Naive B cell (primary cell): ENCODE measurements around the gene GABRR2. TPM values are rescaled to one million over a fixed set of nuclear protein-coding genes. Genes with fewer than 3 reads are reported as not detected.

Source experiments
- ATAC-seq, 2 donors: fragments of 150-1000 bp; cut with Tn5 transposase; 2 replicates each; pipeline ENCODE4 v1.10.0; 2021; ENCODE audit warnings: low read depth in 2 of 2, mild to moderate bottlenecking in 2 of 2, moderate library complexity in 2 of 2
- DNase-seq: peaks from one replicate; pipeline ENCODE4 v3.0.0; 2022
- H3K27ac Mint-ChIP-seq, 6 donors: one replicate each; pipeline ENCODE4 v1.8.0; 2020 to 2022; ENCODE audit warnings: mild to moderate bottlenecking in 6 of 6, mixed read lengths in 6 of 6, moderate library complexity in 5 of 6, inconsistent platforms in 2 of 6
- H3K27me3 Mint-ChIP-seq, 3 donors: one replicate each; pipeline ENCODE4 v1.8.0; 2021 to 2022; ENCODE audit warnings: mixed read lengths in 3 of 3, mild to moderate bottlenecking in 1 of 3
- H3K36me3 Mint-ChIP-seq, 2 donors: one replicate each; pipeline ENCODE4 v1.8.0; 2020 to 2022; ENCODE audit warnings: mixed read lengths in 2 of 2, inconsistent platforms in 1 of 2, mild to moderate bottlenecking in 1 of 2
- H3K4me1 Mint-ChIP-seq, 3 donors: one replicate each; pipeline ENCODE4 v1.8.0; 2020 to 2022; ENCODE audit warnings: mixed read lengths in 3 of 3, inconsistent platforms in 1 of 3, mild to moderate bottlenecking in 1 of 3, moderate library complexity in 1 of 3
- H3K4me3 Mint-ChIP-seq, 8 donors: one replicate each; pipeline ENCODE4 v1.8.0; 2020 to 2022; ENCODE audit warnings: mild to moderate bottlenecking in 8 of 8, mixed read lengths in 8 of 8, moderate library complexity in 8 of 8, inconsistent platforms in 2 of 8
- H3K9me3 Mint-ChIP-seq, 7 donors: one replicate each; pipeline ENCODE4 v1.8.0; 2020 to 2022; ENCODE audit warnings: mixed read lengths in 7 of 7, mild to moderate bottlenecking in 5 of 7, inconsistent platforms in 2 of 7, moderate library complexity in 1 of 7
- polyA plus RNA-seq, 6 donors: library from polyadenylated mRNA; unstranded; fragments of 300-500 nt; fragmentation: Illumina TruSeq; gene quantifications; one replicate each; pipeline ENCODE4 v1.2.3, GENCODE V29; 2021; ENCODE audit warnings: low read depth in 6 of 6

GABRR2 gene
- polyA plus RNA-seq, 6 donors from 2014 or later, result 0.49 TPM; not detected in 5

DNA sequence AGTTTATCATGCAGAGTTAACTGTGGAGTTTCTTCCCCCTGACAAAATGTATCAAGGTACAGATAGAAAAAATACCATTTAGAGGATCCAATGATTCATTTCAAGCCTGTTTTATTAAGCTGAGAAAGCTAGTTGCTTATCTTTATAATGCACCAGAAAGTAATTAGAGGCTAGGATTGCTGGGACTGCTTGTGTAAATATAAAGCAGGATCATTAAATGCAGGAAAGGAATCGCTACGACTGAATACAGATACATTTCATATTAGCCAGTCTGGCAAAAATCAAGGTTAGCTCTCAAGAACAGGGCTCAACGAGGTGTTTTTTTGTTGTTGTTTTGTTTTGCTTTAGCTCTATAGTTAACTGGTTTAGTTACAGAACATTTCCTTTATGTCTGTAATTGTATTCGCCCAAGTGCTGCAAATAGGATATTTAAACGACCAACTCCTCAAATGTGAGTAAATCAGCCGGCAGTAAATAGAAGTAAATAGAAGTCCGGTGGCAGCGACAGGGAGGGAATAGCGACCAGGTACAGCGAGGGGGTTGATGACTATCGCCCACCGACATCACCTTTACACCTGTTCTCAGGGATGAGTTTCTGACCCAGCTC, 36.7 kb upstream of the GABRR2 start:
- ATAC-seq, result no peak

DNA sequence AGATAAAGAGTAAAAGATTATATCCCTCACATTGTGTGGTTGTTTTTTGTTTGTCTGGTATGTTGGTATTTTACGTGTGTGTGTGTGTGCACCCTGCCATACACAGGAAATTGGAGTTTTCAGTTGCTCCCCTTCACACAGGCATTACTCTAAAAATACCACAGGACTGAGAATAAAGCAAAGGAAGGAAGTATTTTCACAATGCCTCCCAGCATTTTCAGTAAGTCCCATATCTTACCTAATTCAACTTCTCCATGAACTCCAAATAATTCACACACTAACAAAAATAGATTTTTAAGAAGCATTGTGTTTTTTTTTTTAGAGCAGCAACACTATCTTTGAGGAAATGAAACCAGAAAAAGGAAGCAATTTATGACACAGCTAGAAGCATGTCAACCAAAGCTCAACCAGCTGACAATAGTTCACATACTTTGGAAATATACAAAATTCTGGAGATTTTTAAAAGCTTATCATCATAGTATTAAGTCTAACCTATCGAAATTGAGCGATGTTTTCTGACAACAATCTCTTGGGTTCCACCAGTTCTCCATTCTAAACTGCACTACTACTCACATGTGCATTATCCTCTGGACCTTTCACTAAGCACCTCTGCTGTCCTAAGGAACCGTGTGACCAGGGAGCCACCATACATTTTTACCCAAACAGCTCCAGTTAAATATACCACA, 35.3 kb upstream of the GABRR2 start:
- H3K36me3 Mint-ChIP-seq, result peaks cover 0 to 11% of the 10 kb centered on the region in 2 donors
- H3K27ac Mint-ChIP-seq, result peak overlapping the region; percentile 39 to 98 (median 96)
- no peaks in the 10 kb centered on the region for H3K9me3 Mint-ChIP-seq
- H3K27me3 Mint-ChIP-seq, result no peaks in the 10 kb centered on the region
- peak overlapping the region; percentile 93 to 98 (median 98) for H3K4me3 Mint-ChIP-seq
- DNase-seq (peak; percentile 78), ATAC-seq (peak; percentile 67 to 70)
- H3K4me1 Mint-ChIP-seq, result peaks cover 66 to 83% (median 74%) of the 10 kb centered on the region in 3 donors

More for the DNA sequence above, 36.7 kb upstream of the GABRR2 start:
- peak overlapping the region; percentile 93 to 99 (median 96) for H3K27ac Mint-ChIP-seq
- H3K27me3 Mint-ChIP-seq, result no peaks in the 10 kb centered on the region
- no peak for DNase-seq
- peaks cover 57 to 77% (median 70%) of the 10 kb centered on the region in 3 donors for H3K4me1 Mint-ChIP-seq
- H3K4me3 Mint-ChIP-seq, result peak overlapping the region; percentile 93 to 98 (median 98)
- peaks cover 0 to 11% of the 10 kb centered on the region in 2 donors for H3K36me3 Mint-ChIP-seq
- H3K9me3 Mint-ChIP-seq, result no peaks in the 10 kb centered on the region

DNA sequence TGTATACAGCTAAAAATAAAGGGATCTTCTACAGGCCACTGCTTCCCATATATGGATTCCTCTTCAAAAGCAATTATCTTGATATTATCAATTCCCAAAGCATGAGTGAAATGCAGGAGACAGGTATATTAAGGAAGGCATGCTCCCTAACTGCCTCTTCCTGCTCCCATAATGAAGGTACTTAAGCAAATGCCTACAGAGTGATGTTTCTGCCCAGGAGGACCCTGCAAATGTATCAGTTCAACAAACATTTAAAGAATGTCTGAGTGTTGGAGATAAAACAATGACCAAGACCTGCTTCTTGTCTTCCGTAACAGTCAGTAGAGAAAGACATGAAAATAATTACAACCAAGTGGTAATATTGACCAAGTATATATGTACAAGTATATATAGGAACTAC, 33.3 kb upstream of the GABRR2 start:
- H3K9me3 Mint-ChIP-seq, result no peaks in the 10 kb centered on the region
- H3K27ac Mint-ChIP-seq, result peak overlapping the region in 3 of 6 donors; percentile 3 to 95 (median 40)
- H3K36me3 Mint-ChIP-seq, result peaks cover 0 to 11% of the 10 kb centered on the region in 2 donors
- DNase-seq (no peak), ATAC-seq (no peak)
- peak overlapping the region in 5 of 8 donors; percentile 1 to 95 (median 39) for H3K4me3 Mint-ChIP-seq
- no peaks in the 10 kb centered on the region for H3K27me3 Mint-ChIP-seq
- peaks cover 68 to 80% (median 76%) of the 10 kb centered on the region in 3 donors for H3K4me1 Mint-ChIP-seq

DNA sequence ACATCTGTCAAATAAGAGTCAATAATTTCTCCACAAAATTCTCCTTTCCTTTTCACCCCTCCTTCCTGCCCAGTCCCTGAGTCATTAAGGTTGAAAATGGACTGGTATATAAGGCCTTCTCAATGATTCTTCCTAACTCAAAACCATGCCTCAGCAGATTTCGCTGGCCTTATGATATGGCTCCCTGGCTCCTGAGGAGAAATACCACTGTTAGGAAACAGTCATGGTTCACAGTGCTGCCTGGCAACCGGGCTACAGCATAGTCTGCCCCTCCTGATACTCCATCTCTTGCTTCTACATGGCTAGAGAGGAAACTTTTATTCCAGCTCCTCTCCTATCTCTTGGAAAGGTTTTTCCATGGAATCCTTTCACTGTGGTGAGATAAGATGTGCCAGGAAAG, 32.7 kb upstream of the GABRR2 start:
- ATAC-seq (no peak), DNase-seq (no peak)
- Mint-ChIP-seq H3K27me3 (no peaks in the 10 kb centered on the region), H3K36me3 (peaks cover 0 to 11% of the 10 kb centered on the region in 2 donors), H3K9me3 (no peaks in the 10 kb centered on the region), H3K4me3 (peak overlapping the region in 2 of 8 donors; percentile 42 to 95), H3K27ac (peak overlapping the region in 3 of 6 donors; percentile 0 to 95 (median 40)), H3K4me1 (peaks cover 68 to 77% (median 73%) of the 10 kb centered on the region in 3 donors)

DNA sequence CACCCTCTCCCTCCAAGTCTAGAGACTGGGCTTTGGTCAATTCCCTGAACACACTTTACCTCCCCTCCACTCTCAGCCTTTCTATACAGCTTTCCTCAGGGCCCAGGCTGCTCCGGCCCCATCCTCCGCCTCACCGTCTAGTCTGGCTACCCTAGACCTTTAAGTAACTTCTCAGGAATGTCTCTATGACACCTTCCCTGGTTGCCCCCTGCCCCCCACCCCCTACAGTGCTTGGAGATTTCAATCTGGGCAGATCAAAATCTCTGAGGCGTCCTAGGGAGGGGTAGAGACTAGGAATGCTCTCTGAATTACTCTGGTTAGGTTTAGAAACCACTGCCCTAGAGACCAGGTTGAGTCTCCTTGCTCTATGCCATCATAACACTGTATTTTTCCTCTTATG, 31.3 kb upstream of the GABRR2 start:
- ATAC-seq, result no peak
- Mint-ChIP-seq H3K27ac (peak overlapping the region in 2 of 6 donors; percentile 29 to 84), H3K4me1 (peaks cover 64 to 70% (median 67%) of the 10 kb centered on the region in 3 donors)

DNA sequence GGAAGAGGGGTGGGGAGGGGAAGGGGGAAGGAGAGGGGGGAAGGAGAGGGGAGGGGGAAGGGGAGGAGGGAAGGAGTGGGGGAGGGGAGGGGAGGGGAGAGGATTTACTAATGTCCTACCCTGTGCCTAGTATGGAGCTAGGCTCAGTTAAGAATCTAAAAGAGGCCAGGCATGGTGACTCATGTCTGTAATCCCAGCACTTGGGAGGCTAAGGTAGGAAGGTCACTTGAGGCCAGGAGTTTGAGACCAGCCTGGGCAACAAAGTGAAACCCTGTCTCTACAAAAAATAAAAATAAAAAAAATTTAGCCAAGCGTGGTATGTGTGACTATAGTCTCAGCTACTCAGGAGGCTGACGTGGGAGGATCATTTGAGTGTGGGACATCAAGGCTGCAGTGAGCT, 24.5 kb upstream of the GABRR2 start:
- no peak for DNase-seq
- Mint-ChIP-seq H3K27ac (peak overlapping the region in 3 of 6 donors; percentile 75 to 84 (median 83)), H3K9me3 (no peaks in the 10 kb centered on the region), H3K27me3 (no peaks in the 10 kb centered on the region), H3K4me3 (no peak overlapping the region), H3K4me1 (peaks cover 14 to 18% (median 17%) of the 10 kb centered on the region in 3 donors), H3K36me3 (peaks cover 10 to 19% of the 10 kb centered on the region in 2 donors)
- no peak for ATAC-seq

More for the DNA sequence above, 31.3 kb upstream of the GABRR2 start:
- DNase-seq, result no peak
- Mint-ChIP-seq H3K4me3 (peak overlapping the region in 1 of 8 donors; percentile 57), H3K27me3 (no peaks in the 10 kb centered on the region), H3K9me3 (no peaks in the 10 kb centered on the region), H3K36me3 (peaks cover 4 to 14% of the 10 kb centered on the region in 2 donors)

DNA sequence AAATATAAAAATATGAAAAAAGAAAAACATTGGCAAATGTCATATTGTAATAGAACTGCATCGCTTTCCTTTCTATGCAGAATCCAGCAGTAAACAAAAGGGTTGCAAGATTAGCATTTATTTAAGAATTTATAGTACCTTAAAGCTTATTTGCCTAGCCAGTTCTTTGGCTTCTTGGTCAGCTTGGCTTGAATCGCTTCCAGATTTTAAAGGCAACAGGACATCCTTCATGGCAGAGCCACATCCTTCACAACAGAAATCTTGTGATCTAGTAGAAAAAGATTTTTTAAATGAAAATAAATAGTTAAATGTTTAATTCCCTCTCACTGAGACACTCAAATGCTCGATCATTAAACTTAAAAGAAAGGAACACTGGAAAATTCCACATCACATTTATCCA, 20.1 kb upstream of the GABRR2 start:
- Mint-ChIP-seq H3K4me1 (peaks cover 4 to 9% (median 5%) of the 10 kb centered on the region in 3 donors), H3K27ac (no peak overlapping the region), H3K9me3 (no peaks in the 10 kb centered on the region), H3K36me3 (peaks cover 17 to 19% of the 10 kb centered on the region in 2 donors), H3K4me3 (no peak overlapping the region), H3K27me3 (no peaks in the 10 kb centered on the region)
- ATAC-seq (no peak), DNase-seq (no peak)

DNA sequence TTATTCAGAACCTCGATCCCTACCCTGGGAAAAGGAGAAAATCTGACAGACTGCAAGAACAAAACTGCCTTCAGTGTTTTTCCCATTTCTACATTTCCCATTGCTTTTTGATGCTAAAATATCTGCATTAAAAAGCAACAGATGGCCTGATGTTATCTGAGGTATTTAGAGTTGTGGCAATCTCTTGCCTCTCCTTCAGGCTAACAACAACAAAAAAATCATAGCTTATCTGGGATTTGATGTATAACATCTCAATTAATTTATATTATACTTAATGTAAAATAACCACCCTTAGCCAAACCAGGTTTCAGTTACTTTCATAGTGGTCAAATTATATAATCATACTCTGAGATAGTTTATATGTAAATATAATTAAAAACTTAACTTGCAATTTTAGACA, 15.8 kb upstream of the GABRR2 start:
- H3K4me3 Mint-ChIP-seq, result no peak overlapping the region
- H3K36me3 Mint-ChIP-seq, result peaks cover 33 to 41% of the 10 kb centered on the region in 2 donors

DNA sequence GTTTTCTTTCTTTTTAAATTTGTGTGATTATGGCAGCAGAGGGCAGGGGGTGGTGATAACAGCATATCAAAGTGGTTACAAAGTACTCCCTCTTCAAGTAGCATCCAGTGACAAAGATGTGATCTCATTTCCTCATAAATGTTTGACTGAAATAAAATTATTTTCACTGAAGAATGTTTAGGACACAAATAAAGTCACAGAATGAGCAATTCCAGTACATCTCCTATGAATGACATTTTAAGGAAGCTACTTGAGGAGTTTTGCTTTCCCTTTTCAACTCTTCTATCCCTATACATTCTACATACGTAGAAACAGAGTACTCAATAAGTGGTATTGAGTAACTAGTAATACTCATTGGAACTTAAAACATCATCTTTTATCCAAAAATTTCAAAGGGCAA, 13.9 kb upstream of the GABRR2 start:
- Mint-ChIP-seq H3K27me3 (no peaks in the 10 kb centered on the region), H3K4me1 (peaks cover 0 to 4% (median 0%) of the 10 kb centered on the region in 3 donors), H3K36me3 (peaks cover 33 to 41% of the 10 kb centered on the region in 2 donors), H3K27ac (no peak overlapping the region), H3K4me3 (no peak overlapping the region), H3K9me3 (no peaks in the 10 kb centered on the region)
- DNase-seq (no peak), ATAC-seq (no peak)

More for the DNA sequence above, 15.8 kb upstream of the GABRR2 start:
- Mint-ChIP-seq H3K9me3 (no peaks in the 10 kb centered on the region), H3K27me3 (no peaks in the 10 kb centered on the region), H3K27ac (peak overlapping the region in 1 of 6 donors; percentile 66), H3K4me1 (peaks cover 0 to 4% (median 0%) of the 10 kb centered on the region in 3 donors)
- ATAC-seq (no peak), DNase-seq (no peak)

DNA sequence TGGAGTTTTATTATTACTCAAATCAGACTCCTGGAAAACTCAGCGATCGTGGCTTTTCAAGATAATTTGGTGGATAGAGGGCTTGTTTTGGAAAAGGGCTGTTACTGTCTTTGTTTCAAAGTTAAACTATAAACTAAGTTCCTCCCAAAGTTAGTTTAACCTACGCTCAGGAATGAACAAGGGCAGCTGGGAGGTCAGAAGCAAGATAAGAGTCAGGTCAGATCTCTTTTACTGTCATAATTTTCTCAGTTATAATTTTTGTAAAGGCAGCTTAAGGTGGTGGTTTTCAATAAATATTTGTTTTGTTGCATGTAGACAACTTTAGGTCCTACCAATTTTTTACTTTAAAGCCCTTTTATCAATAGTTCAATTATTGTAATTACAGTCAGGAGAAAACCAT, 9.2 kb upstream of the GABRR2 start:
- ATAC-seq (no peak), DNase-seq (no peak)
- peaks cover 19 to 21% (median 21%) of the 10 kb centered on the region in 3 donors for H3K4me1 Mint-ChIP-seq
- H3K27me3 Mint-ChIP-seq, result no peaks in the 10 kb centered on the region
- H3K36me3 Mint-ChIP-seq, result peaks cover 28 to 29% of the 10 kb centered on the region in 2 donors
- H3K9me3 Mint-ChIP-seq, result peaks cover 0 to 4% (median 0%) of the 10 kb centered on the region in 7 donors
- H3K4me3 Mint-ChIP-seq, result peak overlapping the region in 1 of 8 donors; percentile 42
- no peak overlapping the region for H3K27ac Mint-ChIP-seq

DNA sequence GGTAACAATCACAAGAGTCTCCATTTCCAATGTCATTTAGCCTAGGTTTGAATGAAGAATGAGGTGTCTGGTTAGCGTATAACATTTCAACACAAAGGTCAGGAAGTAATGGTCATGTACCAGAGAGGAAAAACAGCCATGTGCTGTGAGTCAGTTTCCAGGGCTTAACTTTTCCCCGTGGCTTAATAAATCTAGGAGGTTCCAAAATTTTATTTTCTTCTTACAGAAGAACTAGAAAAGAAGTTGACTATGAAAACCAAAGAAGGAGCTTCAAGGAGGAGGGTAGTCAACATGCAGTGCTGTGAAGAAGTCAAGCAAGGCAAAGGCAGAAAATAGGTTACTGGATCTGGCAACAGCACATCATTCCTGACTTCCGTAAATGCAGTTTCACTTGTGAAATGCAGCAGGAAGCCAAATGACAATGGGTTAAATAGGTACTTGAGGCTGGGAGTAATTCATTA, 8.4 kb upstream of the GABRR2 start:
- DNase-seq (no peak), ATAC-seq (no peak)
- H3K4me3 Mint-ChIP-seq, result no peak overlapping the region
- H3K9me3 Mint-ChIP-seq, result peaks cover 0 to 4% (median 0%) of the 10 kb centered on the region in 7 donors
- peaks cover 22% of the 10 kb centered on the region in 2 donors for H3K36me3 Mint-ChIP-seq
- H3K4me1 Mint-ChIP-seq, result peaks cover 23 to 28% (median 25%) of the 10 kb centered on the region in 3 donors
- H3K27ac Mint-ChIP-seq, result peak overlapping the region in 2 of 6 donors; percentile 11 to 77
- H3K27me3 Mint-ChIP-seq, result no peaks in the 10 kb centered on the region

DNA sequence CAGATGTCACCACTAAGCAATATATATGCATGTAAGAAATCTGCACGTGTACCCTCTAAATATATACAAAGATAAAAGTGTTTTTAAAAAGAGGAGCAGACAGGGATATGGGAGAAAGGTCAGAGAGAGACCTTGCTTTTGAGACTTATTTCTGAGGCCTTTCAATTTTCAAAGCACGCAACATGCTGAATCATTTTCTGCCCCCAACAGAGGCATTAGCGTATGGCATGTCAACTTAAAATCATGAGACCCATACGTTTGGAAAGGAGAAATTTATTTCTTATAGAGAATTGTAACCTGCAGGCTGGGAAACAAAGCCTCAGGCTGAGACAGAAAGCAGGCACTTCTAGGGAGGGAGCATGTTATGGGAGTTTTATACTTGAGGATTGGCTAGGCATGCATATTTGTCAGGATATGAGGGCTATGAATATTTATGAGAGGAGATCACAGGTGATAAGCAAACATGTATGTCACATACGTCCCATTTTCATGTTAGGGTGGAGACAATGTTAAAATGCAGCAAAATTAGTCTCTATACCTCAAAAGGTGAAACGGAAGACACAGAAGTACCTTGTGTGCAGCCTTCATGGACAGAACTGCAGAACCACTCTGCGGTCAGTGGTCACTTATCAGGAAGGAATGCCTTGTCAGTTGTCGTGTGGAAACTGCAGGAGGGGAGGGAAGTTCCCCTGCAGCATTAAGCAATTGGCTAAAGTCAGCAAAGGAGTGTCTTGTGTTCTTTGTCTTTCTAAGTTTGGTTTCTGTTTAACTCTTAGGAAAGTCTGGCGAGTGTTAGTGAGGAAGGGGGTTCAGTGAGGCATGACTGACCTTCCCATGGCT, 6.3 kb upstream of the GABRR2 start:
- H3K4me1 Mint-ChIP-seq, result peaks cover 23 to 37% (median 33%) of the 10 kb centered on the region in 3 donors
- peaks cover 0 to 4% (median 0%) of the 10 kb centered on the region in 7 donors for H3K9me3 Mint-ChIP-seq
- H3K36me3 Mint-ChIP-seq, result peaks cover 6 to 26% of the 10 kb centered on the region in 2 donors
- DNase-seq (no peak), ATAC-seq (no peak)
- peak overlapping the region in 2 of 6 donors; percentile 7 to 11 for H3K27ac Mint-ChIP-seq
- peak overlapping the region in 1 of 8 donors; percentile 6 for H3K4me3 Mint-ChIP-seq
- H3K27me3 Mint-ChIP-seq, result no peaks in the 10 kb centered on the region
